GM12891 (cell line): ENCODE measurements around the gene MMP28.

Experiments
- PAX5 ChIP-seq: IDR thresholded peaks from 2 replicates; pipeline ENCODE4 v1.6.1; 2011; ENCODE audit warnings: low read length, moderate library complexity, mild to moderate bottlenecking; ENCODE audit not compliant: insufficient read depth, severe bottlenecking
- POLR2A ChIP-seq: IDR thresholded peaks from 2 replicates; pipeline ENCODE4 v1.6.1; 2011; ENCODE audit warnings: low read depth, low read length, control low read depth
- POLR2AphosphoS5 ChIP-seq: IDR thresholded peaks from 2 replicates; pipeline ENCODE4 v1.6.1; 2011; ENCODE audit warnings: low read depth, low read length, control low read depth
- POU2F2 ChIP-seq: IDR thresholded peaks from 2 replicates; pipeline ENCODE4 v1.6.1; 2011; ENCODE audit warnings: low read depth, mild to moderate bottlenecking, control low read depth, low read length, moderate library complexity
- SPI1 ChIP-seq: IDR thresholded peaks from 2 replicates; pipeline ENCODE4 v1.6.1; 2011; ENCODE audit warnings: low read depth, low read length, control low read depth
- TAF1 ChIP-seq: IDR thresholded peaks from 2 replicates; pipeline ENCODE4 v1.6.1; 2011; ENCODE audit warnings: low read depth, low read length, control low read depth

GRCh38 chr17:35768797-35769196, 26.6 kb downstream of the MMP28 start:
- TF ChIP-seq POLR2AphosphoS5 (no peak), POLR2A (no peak), POU2F2 (no peak), PAX5 (no peak), SPI1 (no peak), TAF1 (no peak)
